NB4 (cell line): ENCODE data around the gene PLD2.
"Not testable (repeated sequence)": the region's sequence is repeated elsewhere in the genome, so short reads cannot be mapped to it uniquely, and the experiment has no call there.

Source experiments
- DNase-seq: peaks from one replicate; pipeline ENCODE4 v3.0.0; 2010; ENCODE audit warnings: low read depth
- H3K4me3 ChIP-seq: one replicate; pipeline ENCODE4 v1.5.1; 2011; ENCODE audit warnings: mild to moderate bottlenecking, low read depth, low read length, moderate library complexity
- CTCF ChIP-seq: IDR thresholded peaks from one replicate; pipeline ENCODE4 v1.5.1; 2012; ENCODE audit warnings: low read depth, low read length
- MAX ChIP-seq: IDR thresholded peaks from 2 replicates; pipeline ENCODE4 v1.6.1; 2011; ENCODE audit warnings: low read depth, low read length
- MYC ChIP-seq: IDR thresholded peaks from 2 replicates; pipeline ENCODE4 v1.6.1; 2011; ENCODE audit warnings: low read depth, low read length
- POLR2A ChIP-seq: IDR thresholded peaks from 2 replicates; pipeline ENCODE4 v1.6.1; 2011; ENCODE audit warnings: mild to moderate bottlenecking; ENCODE audit not compliant: insufficient read length; ENCODE audit errors: extremely low read depth

The PLD2 gene

GRCh38 chr17:4823373-4824089 is 16.6 kb downstream of the PLD2 start:
- no peak for DNase-seq
- no peak for TF ChIP-seq CTCF
- no peak for TF ChIP-seq MYC
- no peak for TF ChIP-seq MAX
- TF ChIP-seq POLR2A, result no peak
- H3K4me3 ChIP-seq, result no peak overlapping the region

GRCh38 chr17:4827399-4827798 is 20.4 kb downstream of the PLD2 start:
- TF ChIP-seq MAX (no peak), MYC (no peak), CTCF (no peak), POLR2A (no peak)
- DNase-seq, result no peak
- no peak overlapping the region for H3K4me3 ChIP-seq

- H3K4me3 ChIP-seq, result peak overlapping the region; percentile 58
- DNase-seq, result not testable (repeated sequence)
Observed at GRCh38 chr17:4832829-4833177, 25.9 kb downstream of the PLD2 start.

- DNase-seq, result peak; percentile 86
- TF ChIP-seq MAX (peak; percentile 6), CTCF (no peak), MYC (no peak), POLR2A (peak; percentile 56)
- H3K4me3 ChIP-seq, result peak within 1 kb of the TSS; percentile 71
Observed at GRCh38 chr17:4833178-4833940, 26.4 kb downstream of the PLD2 start, which contains the start of gene MINK1. Gene MINK1, plus strand, starts transcription at chr17:4833340. Its CDS starts 244 bp downstream, at chr17:4833584.

- H3K4me3 ChIP-seq, result peak overlapping the region; percentile 71
- no peak for TF ChIP-seq CTCF
- TF ChIP-seq POLR2A, result no peak
- TF ChIP-seq MYC, result no peak
- peak; percentile 31; the same call in 1 of the 2 replicates for TF ChIP-seq MAX
- peak; percentile 29 for DNase-seq
Observed at GRCh38 chr17:4833941-4834680, 27.2 kb downstream of the PLD2 start.

- no peak for TF ChIP-seq MAX
- peak overlapping the region; percentile 71 for H3K4me3 ChIP-seq
- DNase-seq, result no peak
Observed at GRCh38 chr17:4834681-4835020, 27.7 kb downstream of the PLD2 start.
